GM19193 (cell line): Measurements from ENCODE around the gene NOCT.

Experiments used
- POLR2A ChIP-seq: IDR thresholded peaks from 4 replicates; pipeline ENCODE4 v1.6.1; 2011; ENCODE audit not compliant: insufficient read depth, insufficient read length; ENCODE audit errors: extremely low read depth

The NOCT gene

DNA sequence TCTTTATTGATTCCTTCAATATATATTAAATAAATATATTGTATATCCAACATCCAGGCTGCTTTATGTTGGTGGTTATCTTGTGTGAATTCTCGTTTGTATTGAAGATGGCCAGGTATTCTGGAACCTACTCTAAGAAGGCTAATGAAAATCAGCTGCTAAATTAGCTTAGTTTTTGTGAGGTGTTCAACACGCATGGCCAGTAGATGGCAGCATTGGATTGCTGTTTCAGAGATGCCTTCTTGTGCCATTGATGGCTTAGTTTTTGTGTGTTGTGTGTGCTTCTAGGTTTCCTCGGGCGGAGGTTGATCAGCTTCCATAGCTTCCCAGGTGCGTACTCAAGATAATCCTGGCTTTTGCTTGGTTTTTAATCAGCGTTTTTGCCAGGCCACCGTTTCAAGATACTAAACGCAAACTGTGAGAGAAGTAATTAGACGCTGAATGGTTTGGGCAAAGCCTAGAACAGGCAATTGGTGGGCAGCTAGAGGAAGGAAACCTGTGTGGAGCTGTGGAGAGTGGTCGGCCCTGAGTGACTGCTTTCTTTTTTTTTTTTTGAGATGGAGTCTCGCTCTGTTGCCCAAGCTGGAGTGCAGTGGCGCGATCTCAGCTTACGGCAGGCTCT is 15.1 kb downstream of the NOCT start:
- no peak for TF ChIP-seq POLR2A

DNA sequence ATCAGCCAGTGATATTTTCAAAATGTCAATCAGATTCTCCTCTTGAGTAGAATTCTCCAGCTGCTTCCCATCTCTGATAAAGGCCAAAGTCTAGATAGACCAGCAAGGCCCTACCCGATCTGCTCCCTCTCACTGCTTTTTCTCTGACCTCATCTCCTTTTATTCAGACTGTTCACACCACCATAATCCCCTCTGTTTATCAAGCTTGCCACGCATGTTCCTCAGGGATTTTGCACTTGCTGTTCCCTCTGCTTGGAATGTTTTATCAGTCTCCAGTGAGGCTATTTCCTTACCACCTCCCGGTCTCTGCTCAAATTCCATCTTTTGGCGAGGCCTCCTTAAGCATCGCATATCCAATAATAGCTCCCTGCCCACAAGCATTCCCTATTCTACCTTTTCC is 20.1 kb downstream of the NOCT start:
- TF ChIP-seq POLR2A = no peak

DNA sequence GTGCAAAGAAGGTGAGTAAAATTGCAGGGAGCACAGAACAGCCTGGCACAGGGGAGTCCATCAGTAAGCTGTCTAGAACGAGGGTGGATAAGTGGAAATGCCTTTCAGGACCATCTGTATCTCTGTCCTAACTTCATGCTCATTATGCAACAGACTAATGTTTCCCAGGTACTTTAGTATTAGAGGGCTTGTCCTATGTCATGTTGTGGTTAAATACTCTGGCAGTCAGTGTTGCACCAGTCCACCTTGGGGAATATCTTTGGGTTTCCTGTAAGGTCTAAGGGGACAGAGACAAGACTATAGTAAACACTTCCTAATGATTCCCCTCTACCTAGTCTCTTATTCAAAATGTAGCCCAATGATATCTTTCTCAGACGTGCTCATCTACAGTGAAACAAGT is 21.3 kb downstream of the NOCT start:
- TF ChIP-seq POLR2A = no peak

DNA sequence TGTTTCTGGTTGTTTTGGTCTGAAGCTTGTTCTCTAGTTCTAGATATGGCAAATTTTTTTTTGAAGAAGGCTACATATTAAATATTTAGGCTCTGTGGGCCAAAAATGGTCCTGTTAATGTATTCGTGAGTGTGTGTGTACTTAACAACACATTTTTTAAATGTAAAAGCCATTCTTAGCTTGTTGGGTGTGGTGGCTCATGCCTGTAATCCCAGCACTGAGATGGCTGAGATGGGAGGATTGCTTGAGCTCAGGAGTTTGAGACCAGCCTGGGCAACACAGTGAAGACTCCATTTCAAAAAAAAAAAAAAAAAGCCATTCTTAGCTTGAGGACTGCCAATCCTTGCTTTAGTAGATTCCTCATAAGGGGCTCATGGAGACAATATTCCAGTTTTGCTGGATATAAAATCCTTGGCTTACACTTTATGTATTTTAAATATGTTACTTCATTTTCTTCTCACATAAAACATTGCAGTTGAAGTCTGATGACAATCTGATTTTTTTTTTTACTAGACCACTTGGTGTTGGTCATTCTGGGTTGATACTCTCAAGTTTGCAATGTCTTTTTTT is 23.4 kb downstream of the NOCT start:
- no peak for TF ChIP-seq POLR2A

DNA sequence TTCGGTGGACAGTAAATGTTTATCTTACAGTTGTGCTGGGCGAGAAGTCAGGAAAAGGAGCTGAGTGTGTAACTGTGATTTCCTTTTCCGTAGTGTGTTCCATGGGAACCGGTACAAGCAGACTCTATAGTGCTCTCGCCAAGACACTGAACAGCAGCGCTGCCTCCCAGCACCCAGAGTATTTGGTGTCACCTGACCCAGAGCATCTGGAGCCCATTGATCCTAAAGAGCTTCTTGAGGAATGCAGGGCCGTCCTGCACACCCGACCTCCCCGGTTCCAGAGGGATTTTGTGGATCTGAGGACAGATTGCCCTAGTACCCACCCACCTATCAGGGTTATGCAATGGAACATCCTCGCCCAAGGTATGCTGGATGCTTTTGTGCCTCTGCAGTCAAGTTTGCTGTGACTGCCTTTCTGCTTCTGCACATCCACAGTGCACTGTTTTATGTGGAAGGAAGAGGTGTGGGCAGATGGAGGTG is 27.4 kb downstream of the NOCT start:
- TF ChIP-seq POLR2A = no peak

DNA sequence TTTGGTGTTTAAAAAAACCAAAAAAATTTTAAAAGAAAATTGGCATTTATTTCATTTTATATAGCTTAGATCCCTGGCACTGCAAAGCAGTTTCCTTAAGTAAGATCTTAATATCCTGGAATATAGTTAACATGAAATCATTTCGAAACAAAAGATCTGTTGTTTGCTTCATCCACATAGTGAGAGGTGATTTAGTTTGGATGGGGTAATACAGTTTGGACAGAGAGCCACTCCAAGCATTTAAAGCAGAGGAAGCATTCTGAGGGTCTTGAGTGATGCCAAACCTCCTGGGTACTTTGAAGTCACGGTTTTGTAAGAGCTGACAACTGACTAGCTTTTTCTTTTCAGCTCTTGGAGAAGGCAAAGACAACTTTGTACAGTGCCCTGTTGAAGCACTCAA is 28.7 kb downstream of the NOCT start:
- no peak for TF ChIP-seq POLR2A

DNA sequence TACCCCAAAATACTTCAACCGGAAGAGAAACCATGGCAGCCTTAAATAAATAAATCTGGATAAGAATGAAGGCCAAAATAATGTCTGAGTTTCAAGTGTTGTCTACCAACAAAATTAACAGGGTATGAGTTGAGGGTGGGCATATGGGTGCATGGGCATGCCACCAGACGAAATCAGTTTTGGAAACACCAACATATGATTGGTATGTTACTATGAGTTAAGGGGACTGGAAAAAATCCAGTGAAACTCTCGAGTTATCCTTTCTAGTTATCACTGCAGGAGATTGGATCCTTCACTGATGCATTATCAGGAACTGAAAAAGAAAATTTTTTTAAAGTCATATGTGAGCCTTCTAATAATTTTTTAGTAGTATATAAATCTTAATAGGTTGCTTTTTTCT is 32.4 kb downstream of the NOCT start:
- no peak for TF ChIP-seq POLR2A

DNA sequence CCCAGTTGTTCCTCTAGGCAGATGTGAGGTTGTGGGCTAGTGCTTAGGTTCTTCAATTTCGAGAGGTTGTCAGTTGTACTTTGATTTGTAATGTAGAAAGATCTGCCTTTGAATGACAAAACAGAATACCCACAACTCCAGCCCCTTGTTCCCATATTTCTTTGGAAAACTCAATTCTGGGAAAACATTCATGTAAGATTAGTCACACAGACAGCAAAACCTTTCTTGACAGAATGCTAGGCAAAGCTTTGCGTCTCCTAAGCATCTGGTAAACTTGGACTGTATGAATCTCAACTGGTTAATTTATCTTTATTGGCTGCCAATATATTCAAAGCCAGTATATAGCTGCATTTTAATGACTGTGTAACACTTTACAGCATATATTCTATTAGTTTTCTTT is 34.9 kb downstream of the NOCT start:
- no peak for TF ChIP-seq POLR2A

DNA sequence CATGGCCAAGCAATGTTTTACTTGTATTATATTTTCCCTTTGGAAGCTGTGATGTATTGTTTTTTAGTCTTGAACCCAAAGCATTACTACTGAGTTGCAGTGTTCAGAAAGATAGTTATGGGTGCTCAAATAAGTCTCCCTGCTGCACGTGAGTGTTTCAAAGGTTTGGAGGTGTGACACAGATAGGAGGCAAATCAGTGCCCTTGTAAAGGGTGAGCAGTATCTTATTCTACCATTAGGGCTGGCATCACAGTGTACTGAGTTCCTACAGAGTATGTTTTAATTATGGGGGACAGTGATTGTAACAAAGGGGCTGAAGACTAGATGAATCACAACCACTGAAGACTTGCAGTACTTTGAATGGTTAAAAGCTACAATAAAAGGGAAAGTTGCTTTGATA is 38.3 kb downstream of the NOCT start:
- TF ChIP-seq POLR2A = no peak

DNA sequence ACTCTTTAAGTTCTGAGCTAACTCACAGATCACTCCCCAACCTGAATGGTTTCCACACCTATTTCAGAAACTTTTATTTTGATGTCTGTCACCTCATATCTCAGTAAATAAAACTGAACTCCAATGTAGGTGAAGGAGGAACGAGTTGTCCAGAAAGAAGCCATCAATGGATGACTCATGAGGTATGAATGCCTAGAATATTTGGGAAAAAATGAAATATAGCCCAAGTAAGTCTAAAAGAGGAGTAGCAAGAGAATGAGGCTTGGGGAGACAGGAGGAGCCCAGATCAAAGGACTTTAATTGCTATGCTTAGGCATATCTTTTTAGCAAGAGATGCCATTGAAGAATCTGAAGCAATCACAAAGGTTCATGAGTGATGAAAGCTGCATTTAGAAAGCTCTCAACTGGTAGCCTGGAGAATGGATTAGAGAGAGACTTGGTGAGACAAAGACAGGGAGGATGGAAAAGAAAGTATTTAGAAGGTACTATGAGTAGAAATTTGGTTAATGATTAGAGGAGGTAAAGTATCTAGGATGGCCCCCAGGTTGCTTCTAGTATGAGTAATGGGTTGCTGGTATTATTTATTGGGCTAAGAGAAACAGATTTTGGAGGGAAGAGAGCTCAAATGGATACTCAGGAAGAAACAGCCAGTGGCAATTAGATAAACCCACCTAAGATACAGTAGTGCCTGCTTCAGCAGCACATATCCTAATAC is 39.4 kb downstream of the NOCT start:
- no peak for TF ChIP-seq POLR2A

DNA sequence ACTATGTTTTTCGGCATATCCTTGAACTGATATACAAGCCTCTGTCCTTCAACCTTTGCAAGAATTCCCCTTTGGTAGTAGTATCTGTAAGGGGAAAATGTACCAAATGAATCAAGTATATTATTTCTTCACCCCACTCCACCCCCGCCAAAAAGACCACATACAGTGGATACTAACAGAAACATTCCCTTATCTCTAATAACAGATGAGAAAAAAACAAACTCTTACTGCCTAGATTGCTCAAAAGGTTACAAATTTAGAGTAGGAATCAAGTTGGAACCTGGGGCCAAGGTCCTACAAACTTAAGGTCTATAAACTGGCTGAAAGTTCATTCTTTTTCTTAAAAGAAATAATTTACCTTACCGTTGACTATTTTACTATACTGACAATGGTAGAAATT is 45.0 kb downstream of the NOCT start:
- TF ChIP-seq POLR2A = no peak

DNA sequence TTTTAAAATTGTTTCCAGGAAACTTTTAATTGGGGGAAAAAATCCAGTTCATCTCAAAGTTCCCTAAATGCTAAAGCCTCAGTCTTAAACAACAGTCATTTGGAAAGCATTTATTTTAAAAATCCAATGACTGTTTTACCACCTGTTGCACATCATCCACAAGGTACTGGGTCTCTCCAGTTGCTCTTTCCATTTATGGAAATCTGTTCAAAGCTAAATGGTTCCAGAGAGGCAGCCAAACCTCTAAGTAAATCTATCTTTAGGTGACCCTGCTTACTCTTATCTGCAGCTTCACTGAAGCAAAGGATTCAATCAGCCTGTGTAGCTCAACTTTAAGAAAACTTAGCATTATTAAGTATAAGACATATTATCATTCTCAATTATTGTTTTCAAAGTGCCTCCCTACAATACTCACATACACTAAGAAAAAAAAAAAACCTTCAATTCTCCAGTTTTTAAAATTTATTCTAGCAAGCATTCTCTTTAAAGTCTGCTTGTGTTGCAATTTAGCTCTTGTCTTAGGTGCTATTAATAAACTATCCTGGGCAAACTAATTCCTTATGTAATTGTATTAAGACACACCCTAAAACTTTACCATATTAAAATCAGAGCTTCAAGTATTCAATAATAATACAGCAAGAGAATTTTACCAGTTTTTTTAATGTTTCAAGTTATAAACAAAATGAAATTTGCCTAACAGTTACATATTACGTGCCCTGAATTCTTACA is 60.6 kb downstream of the NOCT start:
- TF ChIP-seq POLR2A = no peak

DNA sequence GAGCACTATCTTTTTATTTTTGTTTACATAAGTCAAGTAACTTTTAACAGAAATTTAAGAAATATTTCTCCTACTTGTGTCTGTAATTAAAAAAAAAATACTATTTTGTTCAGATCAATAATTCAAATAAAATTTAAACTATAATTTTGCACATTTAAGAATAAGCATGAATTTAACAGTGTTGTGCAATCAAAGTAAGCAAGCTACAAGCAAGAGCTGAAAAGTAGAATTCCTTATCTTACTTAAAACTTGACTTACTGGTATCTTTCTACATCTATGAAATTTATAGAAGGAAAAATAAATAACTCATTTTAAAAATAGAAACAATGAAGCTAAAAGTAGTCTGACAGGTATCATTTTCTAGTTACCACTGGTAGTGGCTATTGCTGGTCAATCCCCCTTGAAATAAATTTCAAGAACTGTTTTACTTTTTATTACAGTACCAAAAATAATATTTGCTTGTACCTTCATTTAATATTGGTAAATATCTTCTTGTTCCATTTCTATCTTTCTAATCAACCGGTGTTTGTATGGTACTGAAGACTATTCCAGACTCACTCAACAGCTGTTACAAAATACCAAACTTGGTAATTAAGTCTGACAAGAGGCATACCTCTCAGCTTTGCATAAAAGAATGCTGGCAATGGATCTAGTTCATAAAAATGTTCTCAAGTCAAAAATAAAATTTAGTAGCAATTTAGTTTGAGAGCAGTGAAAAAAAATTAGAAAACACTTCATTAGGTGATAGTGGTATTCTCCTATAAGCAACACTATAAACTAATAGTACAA is 62.2 kb downstream of the NOCT start:
- TF ChIP-seq POLR2A = no peak

DNA sequence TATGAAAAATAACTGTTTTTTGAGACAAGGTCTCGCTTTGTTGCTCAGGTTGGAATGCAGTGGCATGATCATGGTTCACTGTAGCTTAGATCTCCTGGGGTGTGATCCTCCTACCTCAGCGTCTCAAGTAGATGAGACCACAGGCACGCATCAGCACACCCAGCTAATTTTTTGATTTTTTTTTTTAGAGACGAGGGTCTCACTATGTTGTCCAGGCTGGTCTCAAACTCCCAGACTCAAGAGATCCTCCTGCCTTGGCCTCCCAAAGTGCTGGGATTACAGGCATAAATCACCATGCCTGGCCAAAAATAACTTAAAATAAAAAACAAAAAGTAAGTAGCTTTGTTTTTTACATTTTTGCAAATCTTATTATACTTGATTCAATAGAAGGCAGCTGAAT is 63.3 kb downstream of the NOCT start:
- TF ChIP-seq POLR2A = no peak
